Breast epithelium (tissue), 4 donors: ENCODE results near the gene HDAC9. TPM values are rescaled to one million over a fixed set of nuclear protein-coding genes. Genes with fewer than 3 reads are reported as not detected.

Source experiments
- DNase-seq, 2 donors: peaks; one replicate each; pipeline ENCODE4 v3.0.0-alpha.2; 2019; ENCODE audit warnings: low spot score in 2 of 2
- H3K27ac ChIP-seq, 2 donors: fragments of 200-600 bp; sonication (generic) in 1 of 2; one replicate each; pipeline ENCODE4 v1.5.1; 2016 to 2019; ENCODE audit warnings: mild to moderate bottlenecking in 1 of 2
- H3K27me3 ChIP-seq, 2 donors: fragments of 200-600 bp; sonication (generic) in 1 of 2; one replicate each; pipeline versions ENCODE4 v1.5.1 to v1.6.0; 2017 to 2019; ENCODE audit warnings: control low read depth in 1 of 2, mild to moderate bottlenecking in 1 of 2
- H3K36me3 ChIP-seq: fragments of 200-600 bp; one replicate; pipeline ENCODE4 v1.5.1; 2019
- H3K4me1 ChIP-seq, 2 donors: fragments of 200-600 bp; sonication (generic); one replicate each; pipeline ENCODE4 v1.5.1; 2016 to 2019; ENCODE audit warnings: control low read depth in 1 of 2
- H3K4me3 ChIP-seq, 3 donors: fragments of 200-600 bp; sonication (generic); 1 replicate in 2 of 3; 2 replicates in 1 of 3; pipeline ENCODE4 v1.5.1; 2016 to 2019; ENCODE audit warnings: mild to moderate bottlenecking in 3 of 3, moderate library complexity in 2 of 3
- H3K9me3 ChIP-seq, 2 donors: fragments of 200-600 bp; sonication (generic) in 1 of 2; one replicate each; pipeline ENCODE4 v1.5.1; 2016 to 2019; ENCODE audit warnings: control low read depth in 1 of 2
- POLR2A ChIP-seq: fragments of 450-650 bp; IDR thresholded peaks from one replicate; pipeline ENCODE4 v1.6.1; 2016; ENCODE audit warnings: antibody characterized with exemption, mild to moderate bottlenecking, moderate library complexity
- POLR2AphosphoS5 ChIP-seq, 3 donors: sonication (generic); formaldehyde crosslinking; IDR thresholded peaks; one replicate each; pipeline ENCODE4 v1.6.1; 2017; ENCODE audit warnings: antibody characterized with exemption in 3 of 3
- intact Hi-C: fragments of 100-400 bp; cut with DNase I; formaldehyde crosslinking; loops from one replicate; pipeline ENCODE4 v1.15.1; 2023; ENCODE audit warnings: low total_unique reads
- total RNA-seq, 3 donors: library from RNA; depleted of rRNA; stranded (reverse); fragments of >200 nt; gene quantifications; one replicate each; pipeline ENCODE4 v1.1.0, GENCODE V29; 2016
- TF ChIP-seq, protein P1 (sequence below), 3 donors: fragments of 450-650 bp; IDR thresholded peaks; one replicate each; pipeline ENCODE4 v1.5.1; 2016 to 2017; ENCODE audit warnings: antibody characterized with exemption in 3 of 3, mild to moderate bottlenecking in 3 of 3, moderate library complexity in 3 of 3

HDAC9 gene
- total RNA-seq, 3 donors from 2014 or later, result 7.2 to 27.5 (median 7.3) TPM

DNA sequence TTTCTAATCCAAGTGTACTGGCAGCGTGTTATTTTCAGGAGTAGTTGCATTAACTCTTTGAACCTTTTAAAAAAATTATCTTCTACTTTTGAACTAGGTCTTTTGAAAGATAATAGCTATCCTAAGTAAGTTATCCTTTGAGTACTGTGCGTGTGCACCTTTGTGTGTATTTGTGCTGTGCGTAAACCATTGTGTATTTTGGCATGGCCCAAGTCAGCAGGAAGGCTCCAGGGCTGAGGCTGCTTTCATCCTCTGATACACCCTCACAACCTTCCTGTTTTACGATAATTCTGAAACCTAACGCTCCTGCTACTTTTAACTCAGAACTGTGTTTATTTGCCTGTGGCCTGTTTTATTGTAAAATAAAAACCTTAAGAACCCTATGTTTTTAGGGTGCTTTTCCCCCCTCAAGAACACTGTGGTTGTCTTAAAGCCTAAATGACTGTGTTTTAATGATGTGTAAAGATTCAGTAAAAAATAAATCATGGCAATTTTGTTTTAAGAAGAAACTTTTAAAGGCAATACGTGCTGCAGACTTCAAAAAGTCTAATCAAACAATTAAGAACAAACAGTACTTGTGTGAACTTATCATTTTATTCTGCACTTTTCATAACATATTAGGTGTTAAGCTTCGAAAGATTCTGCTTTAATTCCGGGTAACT is 57.5 kb downstream of the HDAC9 start:
- DNase-seq, result no peak
- TF ChIP-seq POLR2AphosphoS5 (IDR thresholded peaks at IDR 0.05), result no peak
- TF ChIP-seq POLR2A, result no peak
- TF ChIP-seq, protein P1, sequence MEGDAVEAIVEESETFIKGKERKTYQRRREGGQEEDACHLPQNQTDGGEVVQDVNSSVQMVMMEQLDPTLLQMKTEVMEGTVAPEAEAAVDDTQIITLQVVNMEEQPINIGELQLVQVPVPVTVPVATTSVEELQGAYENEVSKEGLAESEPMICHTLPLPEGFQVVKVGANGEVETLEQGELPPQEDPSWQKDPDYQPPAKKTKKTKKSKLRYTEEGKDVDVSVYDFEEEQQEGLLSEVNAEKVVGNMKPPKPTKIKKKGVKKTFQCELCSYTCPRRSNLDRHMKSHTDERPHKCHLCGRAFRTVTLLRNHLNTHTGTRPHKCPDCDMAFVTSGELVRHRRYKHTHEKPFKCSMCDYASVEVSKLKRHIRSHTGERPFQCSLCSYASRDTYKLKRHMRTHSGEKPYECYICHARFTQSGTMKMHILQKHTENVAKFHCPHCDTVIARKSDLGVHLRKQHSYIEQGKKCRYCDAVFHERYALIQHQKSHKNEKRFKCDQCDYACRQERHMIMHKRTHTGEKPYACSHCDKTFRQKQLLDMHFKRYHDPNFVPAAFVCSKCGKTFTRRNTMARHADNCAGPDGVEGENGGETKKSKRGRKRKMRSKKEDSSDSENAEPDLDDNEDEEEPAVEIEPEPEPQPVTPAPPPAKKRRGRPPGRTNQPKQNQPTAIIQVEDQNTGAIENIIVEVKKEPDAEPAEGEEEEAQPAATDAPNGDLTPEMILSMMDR (IDR thresholded peaks at IDR 0.05), result no peak
- H3K9me3 ChIP-seq, result no peaks in the 10 kb centered on the region
- H3K27ac ChIP-seq, result no peak overlapping the region
- H3K4me3 ChIP-seq, result no peak overlapping the region
- intact Hi-C loops, result no loop called here
- H3K27me3 ChIP-seq, result no peaks in the 10 kb centered on the region
- no peaks in the 10 kb centered on the region for H3K4me1 ChIP-seq
- no peaks in the 10 kb centered on the region for H3K36me3 ChIP-seq

DNA sequence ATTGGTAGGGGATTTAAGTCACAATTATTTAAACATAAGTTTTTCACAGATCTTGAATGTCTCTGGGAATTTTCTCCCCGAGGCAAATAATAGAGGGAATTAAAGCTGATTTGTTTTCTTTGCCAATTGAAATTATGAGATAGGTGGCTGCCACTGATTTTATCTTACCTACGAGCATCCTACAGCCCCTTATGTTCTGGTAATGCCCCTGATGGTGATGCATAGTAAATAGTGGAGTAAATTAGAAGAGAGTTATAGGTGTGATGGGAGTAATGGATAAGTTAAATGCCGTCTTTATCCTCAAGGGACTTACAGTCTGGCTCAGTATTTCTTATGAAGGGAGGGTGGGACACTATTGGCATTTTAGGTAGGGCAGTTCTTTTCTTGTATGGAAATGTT is 58.1 kb downstream of the HDAC9 start:
- no peaks in the 10 kb centered on the region for H3K9me3 ChIP-seq
- intact Hi-C loops, result no loop called here
- no peak for DNase-seq
- no peak overlapping the region for H3K27ac ChIP-seq
- no peak overlapping the region for H3K4me3 ChIP-seq
- H3K4me1 ChIP-seq, result no peaks in the 10 kb centered on the region
- no peaks in the 10 kb centered on the region for H3K36me3 ChIP-seq
- TF ChIP-seq POLR2A (no peak), POLR2AphosphoS5 (IDR thresholded peaks at IDR 0.05) (no peak)
- no peaks in the 10 kb centered on the region for H3K27me3 ChIP-seq

DNA sequence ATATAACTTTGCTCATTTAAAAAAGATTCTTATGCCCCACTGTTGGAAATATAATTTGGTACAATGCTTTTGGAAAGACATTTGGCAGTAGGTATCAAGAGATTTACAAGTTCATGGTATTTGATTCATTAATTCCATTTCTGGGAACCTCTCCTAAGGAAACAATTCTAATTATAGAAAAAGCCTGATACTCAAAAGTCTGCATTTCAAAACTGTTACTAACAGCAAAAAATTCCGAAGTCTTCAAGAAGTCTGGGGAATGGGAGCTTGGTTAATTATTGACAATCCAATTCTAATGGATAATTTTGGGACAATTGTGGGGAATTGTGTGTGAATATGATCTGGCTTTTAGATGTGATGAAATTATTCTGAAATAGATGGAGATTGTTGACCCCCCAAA is 59.6 kb downstream of the HDAC9 start:
- no peak for DNase-seq
- H3K27me3 ChIP-seq, result no peaks in the 10 kb centered on the region
- H3K4me3 ChIP-seq, result no peak overlapping the region
- H3K4me1 ChIP-seq, result no peaks in the 10 kb centered on the region
- no peaks in the 10 kb centered on the region for H3K9me3 ChIP-seq
- no peaks in the 10 kb centered on the region for H3K36me3 ChIP-seq
- intact Hi-C loops, result no loop called here
- no peak overlapping the region for H3K27ac ChIP-seq
- no peak for TF ChIP-seq POLR2AphosphoS5 (IDR thresholded peaks at IDR 0.05)
- TF ChIP-seq POLR2A, result no peak
- TF ChIP-seq, protein P1 (IDR thresholded peaks at IDR 0.05), result no peak

DNA sequence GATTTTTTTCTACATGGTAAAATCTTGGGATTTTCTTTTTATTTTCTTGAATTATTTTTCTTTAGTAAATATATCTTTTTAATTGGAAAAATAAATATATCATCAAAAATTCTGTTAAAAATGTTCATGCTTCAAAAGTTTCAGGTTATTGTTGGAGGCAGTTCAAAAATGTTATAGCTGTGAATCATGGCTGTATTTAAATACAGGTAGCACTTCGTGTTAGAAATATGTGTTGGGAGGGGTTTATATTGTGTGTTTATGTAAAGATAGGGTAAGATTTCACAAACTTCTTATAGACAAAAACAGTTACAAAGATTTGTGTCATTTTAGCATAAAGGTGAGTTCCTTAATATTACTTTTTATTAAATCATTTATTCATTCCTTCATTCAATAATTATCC is 60.4 kb downstream of the HDAC9 start:
- Histone ChIP-seq H3K4me3 (no peak overlapping the region), H3K4me1 (no peaks in the 10 kb centered on the region), H3K27me3 (no peaks in the 10 kb centered on the region), H3K36me3 (no peaks in the 10 kb centered on the region), H3K27ac (no peak overlapping the region), H3K9me3 (no peaks in the 10 kb centered on the region)
- no peak for DNase-seq
- TF ChIP-seq POLR2A, result no peak
- TF ChIP-seq, protein P1 (IDR thresholded peaks at IDR 0.05), result no peak
- TF ChIP-seq POLR2AphosphoS5 (IDR thresholded peaks at IDR 0.05), result no peak
- intact Hi-C loops, result no loop called here

DNA sequence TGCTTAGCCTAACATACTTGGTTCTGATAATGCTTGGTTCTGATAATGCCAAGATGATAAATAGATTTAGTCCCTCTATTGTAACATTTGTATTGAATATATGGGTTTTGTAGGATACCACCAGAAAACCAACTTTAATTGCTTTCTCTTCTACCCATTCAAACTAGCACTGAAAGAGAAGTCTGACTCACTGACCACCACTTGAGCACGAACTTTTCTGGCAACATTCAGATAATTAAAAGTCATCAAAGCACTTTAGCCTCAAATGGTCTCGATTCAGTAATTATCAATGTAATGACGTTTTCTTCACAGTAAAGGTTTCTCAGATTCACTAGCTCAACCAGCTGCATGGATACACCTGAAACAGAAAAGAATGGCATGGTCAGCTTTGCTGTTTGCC is 63.0 kb downstream of the HDAC9 start:
- TF ChIP-seq POLR2AphosphoS5 (IDR thresholded peaks at IDR 0.05) (no peak), POLR2A (no peak)
- Histone ChIP-seq H3K9me3 (no peaks in the 10 kb centered on the region), H3K4me1 (no peaks in the 10 kb centered on the region), H3K36me3 (no peaks in the 10 kb centered on the region), H3K27ac (no peak overlapping the region), H3K4me3 (no peak overlapping the region), H3K27me3 (no peaks in the 10 kb centered on the region)
- intact Hi-C loops, result no loop called here
- DNase-seq, result no peak

DNA sequence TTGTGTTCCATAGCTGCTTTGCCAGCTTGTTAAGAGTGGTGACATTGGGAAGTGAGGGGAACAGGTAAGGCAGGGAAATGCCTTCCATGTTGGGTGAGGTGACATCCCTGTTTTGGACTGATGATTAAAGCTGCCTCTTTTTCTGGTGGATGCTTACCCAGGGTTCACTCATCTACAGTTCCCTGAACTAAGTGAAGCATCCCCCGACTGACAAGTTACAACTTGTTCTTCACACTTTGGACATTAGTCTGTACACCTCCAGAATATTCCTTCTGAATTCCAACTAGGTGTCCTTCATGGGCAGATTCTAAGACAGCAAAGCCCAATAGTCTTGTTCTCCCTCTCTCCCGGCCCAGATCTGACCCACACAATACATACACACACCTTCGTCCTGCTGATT is 63.4 kb downstream of the HDAC9 start:
- TF ChIP-seq, protein P1 (IDR thresholded peaks at IDR 0.05), result no peak
- TF ChIP-seq POLR2A (no peak), POLR2AphosphoS5 (IDR thresholded peaks at IDR 0.05) (no peak)
- H3K4me3 ChIP-seq, result no peak overlapping the region
- no peak overlapping the region for H3K27ac ChIP-seq
- DNase-seq, result no peak
- H3K4me1 ChIP-seq, result no peaks in the 10 kb centered on the region
- intact Hi-C loops, result no loop called here
- no peaks in the 10 kb centered on the region for H3K9me3 ChIP-seq
- H3K27me3 ChIP-seq, result no peaks in the 10 kb centered on the region
- no peaks in the 10 kb centered on the region for H3K36me3 ChIP-seq
